Fibroblast of skin of abdomen (primary cell): Measurements from ENCODE around the gene TMOD2.
A peak's percentile ranks its signal among the peaks of the same experiment; 100 is the strongest.
"Not testable (repeated sequence)": the region's sequence is repeated elsewhere in the genome, so short reads cannot be mapped to it uniquely, and the experiment has no call there.

Source experiments
- DNase-seq: peaks from one replicate; pipeline ENCODE4 v3.0.0-alpha.2; 2013

Gene TMOD2

DNA sequence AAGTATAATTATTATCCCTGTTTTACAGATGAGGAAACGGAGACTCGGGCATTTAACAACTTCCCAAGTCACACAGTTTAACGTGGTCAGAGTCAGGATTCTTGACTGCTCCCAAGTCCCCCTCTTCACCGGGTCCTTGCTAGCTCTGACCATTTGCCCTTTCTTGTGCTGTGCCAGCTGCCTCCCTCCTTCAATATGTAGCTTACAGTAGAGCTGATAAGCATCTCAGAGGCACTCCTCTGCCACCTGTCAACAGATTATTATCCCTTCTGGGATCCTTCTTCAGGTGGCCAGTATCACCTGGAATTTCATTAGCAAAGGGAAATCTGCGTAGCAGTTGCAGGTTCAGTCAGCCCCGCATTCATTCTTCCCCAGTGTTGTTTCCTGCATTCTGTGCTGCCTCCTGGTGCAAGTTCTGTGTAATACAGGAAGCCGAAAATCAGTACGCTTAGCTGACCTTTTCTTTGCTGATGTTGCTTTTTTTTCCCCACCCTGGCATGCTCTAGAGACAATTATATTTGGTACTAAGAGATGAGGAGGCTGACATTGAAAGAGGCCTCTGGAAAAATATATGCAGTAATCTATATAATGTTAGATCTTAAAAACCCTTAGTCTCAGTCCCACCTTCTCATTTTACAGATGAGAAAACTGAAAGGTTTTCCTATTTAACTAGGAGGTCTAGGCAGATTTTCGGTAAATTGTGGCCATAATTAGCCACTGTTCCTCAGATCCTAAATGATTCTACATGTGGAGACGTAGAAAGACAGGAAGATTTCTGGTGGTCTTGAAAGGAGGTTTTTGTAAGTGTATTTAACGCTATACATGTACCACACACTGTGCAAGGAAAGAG lies 24.8 kb downstream of the TMOD2 start:
- no peak for DNase-seq

DNA sequence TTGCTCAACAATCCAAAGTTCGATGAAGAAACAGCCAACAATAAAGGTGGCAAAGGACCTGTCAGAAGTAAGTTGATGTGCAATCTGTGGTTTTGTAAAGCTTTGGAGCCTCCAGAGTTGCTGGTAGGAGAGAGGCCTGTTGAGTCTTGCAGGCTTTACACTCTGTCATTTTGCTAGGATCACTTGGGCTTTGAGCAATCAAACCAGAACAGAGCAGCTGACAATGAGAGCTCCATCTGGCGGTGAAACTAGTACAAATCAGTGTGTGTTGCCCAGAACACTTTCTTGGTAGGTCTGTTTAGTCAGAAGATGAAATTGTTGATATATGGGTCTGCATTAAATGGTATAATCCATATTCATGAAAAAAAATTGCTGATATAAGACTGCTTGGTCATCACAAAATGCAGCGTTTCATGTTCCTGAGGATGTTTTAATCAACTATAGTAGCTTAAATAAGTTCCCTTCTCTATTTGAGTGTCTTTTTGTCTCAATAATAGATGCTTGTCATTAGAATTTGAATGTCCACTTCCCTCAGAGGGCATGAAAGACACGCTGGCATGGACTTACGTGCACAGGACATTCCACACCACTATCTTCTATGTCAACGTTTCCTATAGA lies 25.7 kb downstream of the TMOD2 start:
- peak; percentile 68 for DNase-seq

DNA sequence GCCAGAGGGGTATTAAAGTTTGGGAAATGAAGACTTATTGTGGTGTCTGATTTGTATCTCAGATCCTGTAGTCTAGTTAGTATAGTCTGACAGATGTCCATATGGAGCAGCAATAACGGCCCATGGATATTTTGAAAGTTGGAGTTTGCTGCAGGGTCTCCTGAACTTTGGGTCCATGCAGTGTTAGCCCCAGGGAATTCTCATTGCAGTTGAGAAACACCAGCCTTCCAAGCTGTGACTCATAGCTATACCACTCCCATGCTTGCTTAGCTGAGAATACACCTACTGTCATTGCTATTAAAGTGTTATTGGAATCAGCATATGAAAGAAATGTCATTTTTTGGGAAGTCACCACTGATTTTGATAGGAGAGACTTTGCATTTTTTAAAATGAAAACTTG lies 29.2 kb downstream of the TMOD2 start:
- no peak for DNase-seq

DNA sequence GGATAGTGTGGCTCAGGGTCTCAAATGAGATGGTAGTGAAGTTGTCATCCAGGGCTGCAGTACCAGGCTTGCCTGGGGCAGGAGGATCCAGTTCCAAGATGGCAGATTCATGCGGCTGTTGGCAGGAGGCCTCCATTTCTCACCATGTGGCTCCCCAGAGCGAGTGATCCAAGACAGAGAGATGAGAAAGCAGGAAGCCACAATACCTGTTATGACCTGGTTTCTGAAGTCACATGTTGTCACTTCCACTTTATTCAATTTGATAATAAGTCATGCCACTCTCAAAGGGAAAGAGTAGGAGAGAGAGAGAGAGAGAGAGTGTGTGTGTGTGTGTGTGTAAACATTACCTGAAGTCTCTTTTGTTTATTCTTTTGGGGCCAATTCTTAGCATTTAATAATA lies 30.1 kb downstream of the TMOD2 start:
- DNase-seq: no peak

DNA sequence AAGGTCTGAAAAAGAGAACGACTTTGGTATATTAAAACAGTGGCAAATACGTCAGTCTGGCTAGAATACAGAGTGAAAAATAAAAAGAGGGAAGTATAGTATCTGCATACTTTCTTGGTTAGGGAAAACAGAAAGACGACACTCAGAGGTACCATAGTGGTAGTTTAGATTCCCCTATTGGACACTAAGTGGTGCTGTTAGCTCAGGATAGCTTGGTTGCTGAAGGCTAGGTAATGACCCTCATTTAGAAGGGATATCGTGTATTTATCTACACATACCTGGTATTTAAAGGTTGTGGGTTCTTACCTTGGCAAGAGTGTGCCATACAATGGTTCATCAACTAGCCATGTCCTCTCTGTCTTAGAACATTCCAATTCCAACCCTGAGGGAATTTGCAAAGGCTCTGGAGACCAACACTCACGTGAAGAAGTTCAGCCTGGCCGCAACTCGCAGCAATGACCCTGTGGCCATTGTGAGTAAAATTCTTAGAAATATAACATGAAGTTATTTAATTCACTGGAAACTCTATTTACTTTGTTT lies 31.0 kb downstream of the TMOD2 start:
- DNase-seq: no peak

DNA sequence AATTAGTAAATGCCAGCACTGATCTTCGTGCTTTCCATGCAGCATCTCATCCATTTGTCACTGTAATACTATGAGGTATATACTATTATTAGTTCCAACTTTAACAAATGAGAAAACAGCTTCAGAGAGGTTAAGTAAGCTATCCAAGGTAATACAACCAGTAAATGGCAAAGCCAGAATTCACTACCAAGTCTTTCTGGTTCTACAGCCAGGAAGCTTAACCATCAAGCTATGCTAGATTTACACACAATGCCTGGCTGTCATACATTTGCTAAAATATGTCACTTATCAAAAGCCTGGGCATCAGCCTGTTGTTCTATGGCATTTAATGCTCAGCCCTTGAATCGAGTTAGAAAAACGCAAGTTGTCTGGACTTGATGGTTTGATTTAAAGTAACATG lies 32.6 kb downstream of the TMOD2 start:
- no peak for DNase-seq

DNA sequence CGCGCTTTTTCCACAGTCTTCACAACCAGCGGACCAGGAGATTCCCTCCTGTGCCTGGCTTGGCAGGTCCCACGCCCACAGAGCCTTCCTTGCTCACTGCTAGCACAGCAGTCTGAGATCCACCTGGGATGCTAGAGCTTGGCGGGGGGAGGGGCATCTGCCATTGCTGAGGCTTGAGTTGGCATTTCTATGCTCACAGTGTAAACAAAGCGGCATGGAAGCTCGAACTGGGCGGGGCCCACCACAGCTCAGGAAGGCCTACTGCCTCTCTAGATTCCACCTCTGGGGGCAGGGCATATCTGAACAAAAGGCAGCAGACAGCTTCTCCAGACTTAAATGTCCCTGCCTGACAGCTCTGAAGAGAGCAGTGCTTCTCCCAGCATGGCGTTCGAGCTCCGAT lies 35.7 kb downstream of the TMOD2 start:
- not testable (repeated sequence) for DNase-seq

DNA sequence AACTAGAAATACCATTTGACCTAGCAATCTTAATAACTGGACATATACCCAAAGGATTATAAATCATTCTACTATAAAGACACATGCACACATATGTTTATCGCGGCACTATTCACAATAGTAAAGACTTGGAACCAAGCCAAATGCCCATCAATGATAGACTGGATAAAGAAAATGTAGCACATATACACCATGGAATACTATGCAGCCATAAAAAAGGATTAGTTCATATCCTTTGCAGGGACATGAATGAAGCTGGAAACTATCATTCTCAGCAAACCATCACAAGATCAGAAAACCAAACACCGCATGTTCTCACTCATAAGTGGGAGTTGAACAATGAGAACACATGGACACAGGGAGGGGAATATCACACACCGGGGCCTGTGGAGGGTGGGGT lies 41.1 kb downstream of the TMOD2 start:
- DNase-seq: not testable (repeated sequence)

DNA sequence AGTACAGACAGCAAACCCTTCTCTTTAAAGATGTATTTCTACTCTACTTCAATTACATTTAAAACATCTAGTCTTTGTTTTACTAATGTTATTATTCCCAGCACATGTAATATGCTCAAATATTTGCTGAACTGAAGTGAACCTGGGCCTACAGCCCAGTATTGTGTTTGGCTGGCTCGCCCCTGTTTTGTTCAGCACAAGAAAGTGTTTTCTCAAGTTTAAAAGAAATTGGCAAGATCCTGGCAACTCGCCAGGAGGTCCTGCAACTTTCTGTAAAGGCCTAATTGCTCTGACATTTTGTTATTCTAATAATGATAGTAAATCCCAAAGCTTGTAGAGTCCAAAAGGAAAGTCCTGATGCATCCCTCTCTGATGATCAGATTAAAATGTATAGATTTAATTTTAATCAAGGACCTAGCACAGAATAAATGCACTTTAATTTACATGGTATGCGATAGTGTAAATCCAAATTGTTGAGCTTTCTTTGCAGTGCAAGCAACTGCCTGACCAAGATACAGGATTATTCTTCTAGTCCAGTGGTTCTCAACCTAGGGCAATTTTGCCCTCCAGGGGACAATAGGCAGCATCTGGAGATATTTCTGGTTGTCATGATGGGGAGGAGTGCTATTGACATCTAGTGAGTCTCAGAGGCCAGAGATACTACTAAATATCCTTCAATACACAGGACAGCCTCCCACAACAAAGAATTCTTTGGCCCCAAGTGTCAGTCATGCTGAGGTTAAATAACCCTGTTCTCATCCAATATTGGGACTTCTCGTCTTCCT lies 42.3 kb downstream of the TMOD2 start:
- DNase-seq: no peak

DNA sequence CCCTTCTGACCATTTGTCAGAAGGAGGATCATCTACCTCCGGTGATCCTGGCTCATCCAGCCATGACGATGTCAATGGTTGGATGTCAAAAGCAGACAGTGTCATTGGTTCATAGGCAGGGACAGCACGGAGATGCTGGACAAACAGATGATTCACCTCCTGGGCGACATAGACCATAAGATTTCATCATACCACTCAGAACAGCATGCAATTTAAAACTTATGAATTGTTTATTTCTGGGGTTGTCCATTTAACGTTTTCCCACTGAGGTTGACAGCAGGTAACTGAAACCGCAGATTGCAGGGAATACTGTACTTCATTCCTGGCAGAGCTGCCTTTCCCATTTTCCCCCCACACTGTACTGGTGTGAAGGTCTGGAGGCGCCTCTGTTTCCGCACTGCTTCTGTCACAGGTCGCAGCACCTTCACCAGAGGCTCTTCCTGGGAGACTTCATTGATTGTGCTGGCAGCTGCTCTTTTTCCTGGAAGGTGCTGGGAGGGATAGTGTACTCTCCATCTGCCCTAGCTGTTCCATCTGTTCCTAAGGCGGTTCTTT lies 45.5 kb downstream of the TMOD2 start:
- DNase-seq: no peak

DNA sequence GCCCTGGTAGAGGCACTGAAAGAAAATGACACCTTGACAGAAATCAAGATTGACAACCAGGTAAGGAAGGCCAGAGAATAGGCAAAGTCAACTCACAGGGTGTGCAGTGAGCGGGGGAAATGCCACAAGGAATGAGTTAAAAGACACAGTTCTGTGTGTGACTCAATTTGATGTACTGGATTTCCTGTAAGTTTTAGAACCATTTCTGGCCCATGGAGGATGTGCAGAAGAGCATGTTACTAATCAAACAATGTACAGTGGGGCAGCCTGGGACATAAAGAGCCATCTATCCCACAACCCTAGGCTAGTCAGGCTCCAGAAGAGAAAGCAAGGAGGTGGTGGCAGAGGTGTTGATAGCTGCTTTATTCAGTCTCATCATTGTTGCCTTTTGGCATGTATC lies 46.9 kb downstream of the TMOD2 start:
- DNase-seq: peak; percentile 38

DNA sequence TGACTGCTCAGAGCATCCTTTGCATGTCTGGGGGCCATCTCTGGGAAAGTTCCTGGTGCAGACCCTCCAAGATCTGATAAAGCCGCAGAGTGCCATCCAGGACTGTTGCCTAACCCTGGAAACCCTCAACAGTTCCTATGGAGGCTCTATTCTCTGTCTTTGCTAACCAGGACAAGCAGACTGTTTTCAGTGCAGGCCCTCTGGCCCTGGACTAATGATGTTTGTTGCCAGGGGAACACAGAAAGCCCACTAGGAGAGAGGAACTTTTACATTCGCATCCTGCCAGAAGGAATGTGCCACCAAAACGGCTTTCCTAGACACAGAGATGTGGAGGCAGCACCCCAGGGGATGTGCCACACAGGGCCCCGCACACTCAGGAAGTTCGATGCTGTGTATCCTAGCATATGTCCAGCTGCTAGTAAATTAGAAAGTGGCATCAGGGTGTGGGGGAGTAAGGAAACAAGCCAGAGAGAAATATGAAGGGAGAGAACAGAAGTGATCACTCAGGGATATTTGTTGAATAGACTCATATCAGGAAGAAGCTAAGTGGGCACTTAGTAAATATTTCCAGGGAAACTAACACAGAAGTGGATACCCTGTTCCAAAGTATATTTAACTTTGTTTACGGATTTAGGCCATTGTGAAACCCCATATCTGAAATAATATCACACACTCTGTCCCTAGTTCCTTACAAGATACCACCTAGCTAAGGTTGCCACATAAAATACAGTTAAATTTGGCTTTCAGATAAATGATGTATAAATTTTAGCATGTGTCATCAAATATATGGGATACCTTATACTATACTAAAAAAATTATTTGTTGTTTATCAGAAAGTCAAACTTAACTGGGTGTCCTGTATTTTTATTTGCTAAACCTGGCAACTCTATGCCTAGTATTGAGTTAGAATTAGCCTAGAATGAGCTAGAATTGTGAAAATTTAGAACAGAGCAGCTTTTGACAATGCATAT lies 48.2 kb downstream of the TMOD2 start:
- no peak for DNase-seq

DNA sequence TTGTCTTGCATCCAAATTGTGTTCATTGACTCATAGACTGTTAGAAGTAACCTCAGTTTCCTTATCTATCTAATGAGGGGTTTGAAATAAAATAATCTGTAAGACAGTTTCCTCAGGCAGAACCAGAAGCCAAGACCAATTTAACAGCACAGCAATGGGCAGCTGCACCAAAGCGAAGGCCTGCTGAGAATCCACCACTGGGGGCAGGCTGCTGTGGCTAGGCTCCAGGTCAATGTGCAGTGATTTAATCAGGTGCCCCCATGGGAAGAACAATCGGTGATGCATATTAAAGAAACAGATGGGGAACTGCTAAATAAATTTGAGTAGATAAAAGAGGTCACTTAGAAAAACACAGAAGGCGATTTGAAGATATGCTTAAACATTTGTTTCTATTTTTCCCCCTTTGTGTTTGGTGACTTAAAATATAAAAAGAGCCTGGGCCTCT lies 50.0 kb downstream of the TMOD2 start:
- no peak for DNase-seq

DNA sequence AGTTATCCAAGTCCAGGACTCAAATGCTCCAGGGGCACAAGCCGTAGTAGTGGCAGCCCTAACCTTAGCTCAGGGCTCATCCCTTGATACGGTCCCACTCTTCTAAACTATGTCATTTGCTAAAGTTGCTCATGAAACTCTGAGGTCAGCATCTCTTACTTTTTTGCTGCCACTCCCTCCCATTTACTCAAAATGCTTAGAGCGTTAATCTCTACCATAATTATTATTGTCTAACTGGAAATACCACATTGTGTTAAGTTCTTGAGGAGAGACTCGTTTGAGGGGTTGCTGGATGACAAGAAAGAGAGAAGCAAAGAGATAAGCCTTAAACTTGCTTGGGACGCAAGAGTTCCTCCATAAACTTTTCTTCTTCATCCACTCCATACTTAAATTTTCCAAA lies 51.2 kb downstream of the TMOD2 start:
- no peak for DNase-seq

DNA sequence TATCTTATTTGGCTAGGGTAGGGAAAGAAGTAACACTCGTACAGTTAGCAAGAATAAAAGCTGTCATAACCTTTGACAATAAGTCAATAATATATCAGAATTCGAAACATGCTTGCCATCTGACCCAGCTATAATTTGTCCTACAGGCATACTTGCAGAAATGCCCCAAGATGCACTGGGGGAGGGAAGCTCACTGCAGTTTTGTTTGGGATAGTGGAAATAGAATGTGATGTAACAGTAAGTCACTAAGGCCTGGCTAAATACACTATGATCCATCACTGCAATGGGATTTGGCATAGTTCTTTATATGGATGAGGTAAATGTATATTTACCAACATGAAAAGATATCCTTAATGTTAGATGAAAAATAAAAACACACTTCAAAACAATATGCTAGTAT lies 52.6 kb downstream of the TMOD2 start:
- no peak for DNase-seq

DNA sequence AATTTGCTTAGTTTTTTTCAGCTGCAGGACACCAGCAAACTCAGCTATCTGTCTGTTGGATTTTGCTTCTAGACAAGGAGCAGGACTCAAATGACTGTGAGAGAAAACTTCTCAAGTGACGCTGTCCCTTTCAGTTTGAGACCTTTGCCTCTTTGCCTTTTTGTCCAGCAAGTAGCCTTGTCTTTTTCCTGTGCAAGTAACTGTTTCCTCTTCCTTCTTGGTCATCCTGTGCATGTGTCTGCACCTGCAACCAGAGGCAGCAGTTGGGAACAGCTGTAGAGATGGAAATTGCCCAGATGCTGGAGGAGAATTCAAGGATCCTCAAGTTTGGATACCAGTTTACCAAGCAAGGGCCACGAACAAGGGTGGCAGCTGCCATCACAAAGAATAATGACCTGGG lies 54.7 kb downstream of the TMOD2 start:
- DNase-seq: no peak

DNA sequence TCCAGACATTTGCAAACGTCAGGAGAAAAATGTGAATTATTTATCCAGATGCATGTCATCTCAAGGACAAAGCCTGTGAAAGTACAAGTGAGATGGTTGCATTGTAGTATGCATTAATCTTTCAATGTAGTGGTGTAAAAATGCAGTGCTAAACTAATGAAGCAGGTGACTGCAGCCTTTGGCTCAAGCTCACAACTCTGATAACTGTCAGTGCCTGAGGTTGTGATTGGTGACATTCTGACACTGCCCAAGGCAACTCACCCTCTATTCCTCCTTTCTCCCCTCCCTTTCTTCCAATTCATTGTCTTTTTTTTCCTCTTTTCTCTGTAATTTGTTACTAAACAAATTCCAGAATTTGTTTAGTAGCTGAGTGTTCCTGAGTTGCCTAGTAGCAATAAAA lies 58.1 kb downstream of the TMOD2 start:
- DNase-seq: no peak

DNA sequence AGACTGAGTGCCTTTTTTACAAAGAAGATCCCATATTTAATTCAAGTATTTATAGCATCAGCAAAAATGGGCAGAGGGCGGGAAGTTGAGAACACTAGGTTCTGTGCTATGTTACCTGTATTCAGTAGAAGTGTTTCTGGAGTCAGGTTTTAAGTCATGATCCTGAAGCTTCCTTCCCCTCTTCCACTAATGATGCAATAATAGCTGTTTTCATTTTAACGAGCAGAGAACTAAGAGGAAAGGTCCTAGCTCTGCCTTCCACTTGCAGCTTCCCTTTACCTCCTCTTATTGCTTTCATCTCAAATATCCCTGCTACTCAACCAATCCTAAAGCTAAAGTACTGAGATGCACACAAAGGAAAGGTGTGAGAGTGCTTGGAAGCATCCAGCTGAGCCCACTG lies 61.2 kb downstream of the TMOD2 start:
- DNase-seq: no peak

DNA sequence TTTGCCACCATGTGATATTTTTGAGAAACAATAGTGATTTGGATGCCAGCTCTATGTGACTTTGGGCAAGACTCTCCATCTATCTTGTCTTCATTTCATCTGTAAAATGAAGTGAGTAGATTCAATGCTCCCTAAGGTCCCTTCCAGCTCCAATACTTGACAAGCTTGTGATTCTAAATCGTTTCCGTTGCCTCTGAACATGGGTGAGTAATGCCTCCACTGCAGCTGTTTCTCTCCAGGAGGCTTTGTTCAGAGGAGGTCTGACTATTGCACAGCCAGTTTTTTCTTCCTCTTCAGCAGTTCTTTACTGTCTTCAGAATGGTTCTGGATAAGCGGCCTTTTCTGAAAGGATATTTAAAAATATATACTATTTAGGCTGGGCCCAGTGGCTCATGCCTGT lies 63.2 kb downstream of the TMOD2 start:
- DNase-seq: peak; percentile 26

DNA sequence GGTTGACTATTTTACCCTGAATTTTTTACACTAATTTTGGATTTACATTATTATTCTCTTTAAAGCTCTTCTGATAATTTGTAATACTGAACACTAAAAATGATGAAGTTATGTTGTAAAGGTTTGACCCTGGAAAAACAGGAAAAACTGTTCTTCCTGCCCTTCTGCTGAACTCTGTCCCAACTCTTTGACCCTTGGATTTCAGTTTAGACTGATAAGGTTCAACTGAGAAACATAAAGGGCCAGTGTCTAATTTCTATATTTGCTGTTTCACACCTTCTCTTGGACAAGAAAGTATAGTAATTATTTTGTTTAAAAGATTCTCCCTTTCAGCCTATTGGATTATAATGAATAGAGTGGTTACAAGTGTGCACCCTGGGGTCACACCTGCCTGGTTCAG lies 65.2 kb downstream of the TMOD2 start:
- DNase-seq: no peak

DNA sequence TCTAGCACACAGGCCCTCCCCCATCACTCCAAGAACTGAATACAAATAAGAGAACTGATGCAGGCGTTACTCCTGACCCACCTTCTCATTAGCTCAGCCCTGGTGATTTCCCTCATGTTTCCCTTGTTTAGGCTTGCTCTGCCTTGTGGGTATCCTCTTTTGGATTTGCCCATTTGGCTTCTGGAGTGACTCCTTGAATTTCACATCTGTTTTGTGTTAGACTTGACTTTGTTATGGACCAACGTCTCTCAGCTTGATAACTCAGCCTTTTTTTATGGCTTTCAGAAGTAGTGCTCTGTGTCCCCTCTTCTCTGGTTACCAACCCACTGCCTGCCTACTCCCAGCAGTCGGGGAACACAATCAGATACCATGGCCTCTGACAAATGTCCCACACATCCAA lies 66.8 kb downstream of the TMOD2 start:
- DNase-seq: no peak

DNA sequence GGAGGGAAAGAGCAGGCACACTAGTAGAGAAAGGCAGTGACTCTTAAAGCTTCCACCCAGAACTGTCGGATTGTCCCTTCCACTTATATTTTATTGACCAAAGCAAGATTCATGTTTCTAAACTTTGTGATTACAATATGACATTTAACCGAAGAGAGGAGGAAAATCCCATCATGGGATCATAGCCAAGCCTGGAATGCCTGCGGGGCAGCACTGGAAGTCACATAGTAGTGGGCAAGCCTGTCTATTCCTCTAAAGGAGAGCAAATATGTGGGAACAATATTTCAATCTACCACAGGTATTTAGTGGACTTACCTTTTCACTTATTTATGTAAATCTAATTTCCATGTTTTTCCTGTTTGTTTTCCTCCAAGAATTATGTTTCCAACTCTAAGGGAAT lies 74.3 kb downstream of the TMOD2 start:
- DNase-seq: no peak
